Measurements from ENCODE around the gene ALK.

Gene ALK

DNA sequence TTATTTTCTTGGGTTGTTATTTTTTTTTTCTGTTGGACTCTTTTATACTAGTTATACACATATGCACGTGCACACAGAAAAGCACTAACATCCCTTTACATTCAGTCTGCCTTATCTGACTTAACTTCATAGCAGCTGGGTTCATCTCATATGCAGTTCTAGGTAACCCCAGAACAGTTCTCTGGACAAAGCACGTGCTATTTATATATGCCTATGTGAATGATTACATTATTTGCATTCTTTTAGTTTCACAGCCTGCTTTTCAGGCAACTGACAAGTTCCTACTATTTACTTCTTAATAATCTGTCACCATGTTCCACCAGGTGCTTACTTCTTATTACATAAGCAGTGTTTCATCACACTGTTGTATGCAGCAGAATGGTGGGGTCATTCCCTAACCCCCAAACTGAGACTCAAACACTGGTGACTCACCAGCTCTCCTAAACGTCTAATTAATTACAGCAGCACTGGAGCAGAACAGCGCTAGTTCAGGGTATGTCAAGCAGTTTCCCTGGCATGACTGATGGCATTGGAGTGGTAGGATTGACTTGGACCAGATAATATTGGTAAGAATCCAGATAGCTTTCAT lies 433.3 kb downstream of the ALK start:
- no peak for DNase-seq (ENCODE audit: low read depth)
- TF ChIP-seq, protein P1, sequence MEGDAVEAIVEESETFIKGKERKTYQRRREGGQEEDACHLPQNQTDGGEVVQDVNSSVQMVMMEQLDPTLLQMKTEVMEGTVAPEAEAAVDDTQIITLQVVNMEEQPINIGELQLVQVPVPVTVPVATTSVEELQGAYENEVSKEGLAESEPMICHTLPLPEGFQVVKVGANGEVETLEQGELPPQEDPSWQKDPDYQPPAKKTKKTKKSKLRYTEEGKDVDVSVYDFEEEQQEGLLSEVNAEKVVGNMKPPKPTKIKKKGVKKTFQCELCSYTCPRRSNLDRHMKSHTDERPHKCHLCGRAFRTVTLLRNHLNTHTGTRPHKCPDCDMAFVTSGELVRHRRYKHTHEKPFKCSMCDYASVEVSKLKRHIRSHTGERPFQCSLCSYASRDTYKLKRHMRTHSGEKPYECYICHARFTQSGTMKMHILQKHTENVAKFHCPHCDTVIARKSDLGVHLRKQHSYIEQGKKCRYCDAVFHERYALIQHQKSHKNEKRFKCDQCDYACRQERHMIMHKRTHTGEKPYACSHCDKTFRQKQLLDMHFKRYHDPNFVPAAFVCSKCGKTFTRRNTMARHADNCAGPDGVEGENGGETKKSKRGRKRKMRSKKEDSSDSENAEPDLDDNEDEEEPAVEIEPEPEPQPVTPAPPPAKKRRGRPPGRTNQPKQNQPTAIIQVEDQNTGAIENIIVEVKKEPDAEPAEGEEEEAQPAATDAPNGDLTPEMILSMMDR (IDR thresholded peaks at IDR 0.05; ENCODE audit: control insufficient read depth, extremely low read depth, insufficient read depth) = no peak

DNA sequence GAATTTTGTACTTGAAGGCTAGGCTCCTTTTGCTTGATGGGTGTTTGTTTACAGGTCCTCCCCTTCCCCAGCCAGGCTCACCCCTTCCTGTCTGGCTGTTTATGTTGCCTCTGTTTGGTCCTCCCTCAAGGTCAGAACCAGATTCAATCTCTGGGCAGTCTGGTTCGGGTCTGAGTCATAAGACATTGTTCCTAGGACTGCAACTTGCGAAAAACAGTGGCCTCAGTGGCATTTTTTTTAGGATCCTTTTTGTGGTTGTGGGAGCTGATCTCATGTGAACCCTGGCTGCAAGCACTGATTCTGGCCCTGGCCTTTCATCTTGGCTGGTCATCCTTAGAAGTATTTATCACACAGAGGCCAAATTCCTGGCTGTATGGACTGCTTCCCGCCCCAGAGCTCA lies 435.8 kb downstream of the ALK start:
- no peak overlapping the region for H3K4me3 ChIP-seq (ENCODE audit: low read depth, low read length)
- TF ChIP-seq, protein P1 (IDR thresholded peaks at IDR 0.05; ENCODE audit: control insufficient read depth, extremely low read depth, insufficient read depth) = no peak
- no peak for DNase-seq (ENCODE audit: low read depth)

More for the DNA sequence above, 433.3 kb downstream of the ALK start:
- H3K4me3 ChIP-seq (ENCODE audit: low read depth, low read length) = no peak overlapping the region

DNA sequence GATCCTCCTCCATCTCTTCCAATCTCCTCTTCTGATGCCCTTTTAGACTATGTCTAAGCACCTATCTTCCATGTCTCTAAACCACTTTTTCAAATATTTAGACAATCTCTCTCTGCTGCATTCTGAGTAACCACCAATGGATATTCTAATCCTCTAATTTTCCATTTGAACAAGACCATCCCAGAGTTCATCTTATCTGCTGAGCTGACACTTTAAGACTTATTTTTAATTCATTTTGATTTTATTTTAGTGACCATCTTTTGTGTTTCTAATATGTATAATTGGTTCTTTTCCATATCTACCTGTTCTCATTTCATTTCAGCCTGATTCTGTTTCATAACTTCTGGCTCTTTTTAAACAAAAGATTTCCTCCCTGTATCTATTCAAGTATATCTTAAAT lies 436.3 kb downstream of the ALK start:
- TF ChIP-seq, protein P1 (IDR thresholded peaks at IDR 0.05; ENCODE audit: control insufficient read depth, extremely low read depth, insufficient read depth) = no peak
- DNase-seq (ENCODE audit: low read depth) = no peak

DNA sequence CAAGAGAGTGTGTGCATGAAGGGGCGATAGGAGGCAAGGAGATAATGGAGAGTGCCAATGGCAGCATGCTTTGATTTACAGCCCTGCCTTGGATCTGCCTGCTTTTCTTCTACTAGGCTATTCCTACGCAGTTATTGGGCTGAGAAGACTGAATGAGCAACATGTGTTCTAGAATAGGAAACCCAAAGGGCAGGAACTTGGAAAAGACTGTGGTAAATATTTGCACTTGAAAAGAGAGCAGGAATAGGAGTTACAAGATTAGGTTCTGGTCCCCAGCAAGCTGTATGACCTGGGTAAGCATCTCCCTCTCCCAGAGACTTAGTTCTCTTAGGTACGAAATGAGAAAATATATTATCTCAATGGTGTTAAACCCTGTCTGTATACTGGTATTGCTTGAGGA lies 438.5 kb downstream of the ALK start:
- TF ChIP-seq, protein P1 (IDR thresholded peaks at IDR 0.05; ENCODE audit: control insufficient read depth, extremely low read depth, insufficient read depth) = no peak
- DNase-seq (ENCODE audit: low read depth) = no peak
- H3K4me3 ChIP-seq (ENCODE audit: low read depth, low read length) = no peak overlapping the region

More for the DNA sequence above, 436.3 kb downstream of the ALK start:
- no peak overlapping the region for H3K4me3 ChIP-seq (ENCODE audit: low read depth, low read length)

DNA sequence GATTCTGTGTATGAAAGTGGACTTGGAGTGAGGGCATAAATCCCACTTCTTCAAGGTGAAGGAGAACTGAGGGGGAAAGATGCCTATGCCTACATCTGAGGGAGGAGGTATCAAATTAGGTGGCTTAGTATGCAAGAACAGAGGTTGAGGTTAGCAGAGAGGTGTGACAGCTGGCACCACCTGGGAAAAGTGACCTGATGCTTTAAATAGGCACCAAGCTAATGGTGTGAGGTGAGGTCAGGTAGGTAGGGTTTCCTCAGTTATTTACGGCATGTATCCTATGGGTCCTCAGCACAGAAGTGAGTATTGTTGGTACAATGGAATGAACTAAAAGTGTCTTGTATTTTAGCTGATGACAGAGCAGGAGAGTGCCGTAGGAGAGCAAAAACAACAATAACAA lies 439.0 kb downstream of the ALK start:
- no peak overlapping the region for H3K4me3 ChIP-seq (ENCODE audit: low read depth, low read length)
- TF ChIP-seq, protein P1 (IDR thresholded peaks at IDR 0.05; ENCODE audit: control insufficient read depth, extremely low read depth, insufficient read depth) = no peak
- no peak for DNase-seq (ENCODE audit: low read depth)

DNA sequence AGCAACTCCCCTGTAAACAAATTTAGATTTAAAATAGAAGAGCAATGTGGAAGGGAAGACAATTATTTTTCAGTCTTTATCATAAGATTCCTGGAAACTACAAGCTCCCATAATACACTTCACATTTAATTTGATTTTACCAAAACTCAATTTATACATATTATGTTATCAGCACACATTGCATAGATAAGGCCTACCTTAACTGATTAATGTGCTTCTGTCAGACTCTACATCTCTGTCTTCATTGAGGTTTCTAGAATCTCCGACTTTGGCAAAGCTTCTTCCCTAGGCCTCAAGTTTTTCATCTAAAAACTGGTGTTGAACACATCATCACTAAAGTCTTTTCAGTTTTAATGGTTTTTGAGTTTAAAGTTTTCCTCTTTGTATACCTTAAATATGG lies 440.1 kb downstream of the ALK start:
- TF ChIP-seq, protein P1 (IDR thresholded peaks at IDR 0.05; ENCODE audit: control insufficient read depth, extremely low read depth, insufficient read depth) = no peak
- DNase-seq (ENCODE audit: low read depth) = no peak
- no peak overlapping the region for H3K4me3 ChIP-seq (ENCODE audit: low read depth, low read length)

DNA sequence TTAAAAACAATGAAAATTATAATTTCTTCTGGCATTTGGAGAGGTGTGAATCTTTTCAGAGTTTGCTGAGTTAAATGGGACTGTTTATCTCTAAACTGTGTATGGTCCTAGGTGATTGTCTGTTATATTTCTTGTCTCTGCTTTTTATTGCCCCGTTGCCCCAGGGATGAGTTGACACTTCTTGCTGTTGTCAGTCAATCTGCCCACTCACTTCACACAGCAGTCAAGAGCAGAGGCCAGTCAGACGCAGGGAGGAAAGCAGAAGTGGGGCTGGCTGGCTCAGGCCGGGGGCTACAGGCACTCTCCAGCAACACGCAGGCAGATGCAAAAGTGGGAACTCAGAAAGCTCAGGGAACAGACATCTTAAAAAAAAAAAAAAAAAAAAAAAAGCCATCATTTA lies 441.0 kb downstream of the ALK start:
- DNase-seq (ENCODE audit: low read depth) = no peak
- TF ChIP-seq, protein P1 (IDR thresholded peaks at IDR 0.05; ENCODE audit: control insufficient read depth, extremely low read depth, insufficient read depth) = no peak
- H3K4me3 ChIP-seq (ENCODE audit: low read depth, low read length) = no peak overlapping the region
